NB4 (cell line): ENCODE measurements around the gene DSTN.

Experiments
- MYC ChIP-seq: IDR thresholded peaks from 2 replicates; pipeline ENCODE4 v1.6.1; 2011; ENCODE audit warnings: low read depth, low read length
- POLR2A ChIP-seq: IDR thresholded peaks from 2 replicates; pipeline ENCODE4 v1.6.1; 2011; ENCODE audit warnings: mild to moderate bottlenecking; ENCODE audit not compliant: insufficient read length; ENCODE audit errors: extremely low read depth
- TF ChIP-seq, protein P1 (sequence below): IDR thresholded peaks from one replicate; pipeline ENCODE4 v1.5.1; 2012; ENCODE audit warnings: low read depth, low read length
- TF ChIP-seq, protein P2 (sequence below): IDR thresholded peaks from 2 replicates; pipeline ENCODE4 v1.6.1; 2011; ENCODE audit warnings: low read depth, low read length

DNA sequence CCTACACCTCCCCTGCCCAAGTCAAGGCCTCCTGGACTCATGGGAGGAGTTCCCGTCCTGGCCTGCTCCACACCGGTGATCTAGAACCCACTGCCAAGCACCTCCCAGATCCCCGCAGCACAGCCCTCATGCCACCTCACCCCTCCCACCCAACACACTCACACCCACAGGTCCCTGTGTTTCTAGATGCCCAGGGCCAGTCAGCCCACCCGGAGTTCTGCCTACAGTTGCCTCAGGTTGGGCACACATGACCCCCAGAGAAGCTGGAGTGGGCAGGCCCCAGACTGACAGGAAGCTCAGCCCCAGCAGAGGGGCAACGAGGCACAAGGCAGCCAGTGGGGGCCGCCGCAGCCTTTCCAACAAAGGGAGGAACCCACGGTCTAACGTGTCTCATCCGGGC, 82.5 kb downstream of the DSTN start:
- TF ChIP-seq MYC: no peak
- TF ChIP-seq, protein P1, sequence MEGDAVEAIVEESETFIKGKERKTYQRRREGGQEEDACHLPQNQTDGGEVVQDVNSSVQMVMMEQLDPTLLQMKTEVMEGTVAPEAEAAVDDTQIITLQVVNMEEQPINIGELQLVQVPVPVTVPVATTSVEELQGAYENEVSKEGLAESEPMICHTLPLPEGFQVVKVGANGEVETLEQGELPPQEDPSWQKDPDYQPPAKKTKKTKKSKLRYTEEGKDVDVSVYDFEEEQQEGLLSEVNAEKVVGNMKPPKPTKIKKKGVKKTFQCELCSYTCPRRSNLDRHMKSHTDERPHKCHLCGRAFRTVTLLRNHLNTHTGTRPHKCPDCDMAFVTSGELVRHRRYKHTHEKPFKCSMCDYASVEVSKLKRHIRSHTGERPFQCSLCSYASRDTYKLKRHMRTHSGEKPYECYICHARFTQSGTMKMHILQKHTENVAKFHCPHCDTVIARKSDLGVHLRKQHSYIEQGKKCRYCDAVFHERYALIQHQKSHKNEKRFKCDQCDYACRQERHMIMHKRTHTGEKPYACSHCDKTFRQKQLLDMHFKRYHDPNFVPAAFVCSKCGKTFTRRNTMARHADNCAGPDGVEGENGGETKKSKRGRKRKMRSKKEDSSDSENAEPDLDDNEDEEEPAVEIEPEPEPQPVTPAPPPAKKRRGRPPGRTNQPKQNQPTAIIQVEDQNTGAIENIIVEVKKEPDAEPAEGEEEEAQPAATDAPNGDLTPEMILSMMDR: no peak
- TF ChIP-seq, protein P2, sequence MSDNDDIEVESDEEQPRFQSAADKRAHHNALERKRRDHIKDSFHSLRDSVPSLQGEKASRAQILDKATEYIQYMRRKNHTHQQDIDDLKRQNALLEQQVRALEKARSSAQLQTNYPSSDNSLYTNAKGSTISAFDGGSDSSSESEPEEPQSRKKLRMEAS: no peak
- TF ChIP-seq POLR2A: no peak
